Trophoblast cell (in vitro differentiated cells and primary cell): ENCODE data around the gene FOXRED1.

ENCODE experiments used
- DNase-seq, 2 donors: peaks; one replicate each; pipeline ENCODE4 v3.0.0-alpha.2; 2016
- H2AFZ ChIP-seq: 2 replicates; pipeline ENCODE4 v1.6.1; 2013; ENCODE audit warnings: low read length, moderate library complexity, mild to moderate bottlenecking; ENCODE audit not compliant: insufficient read depth, poor library complexity
- H2AK5ac ChIP-seq: 2 replicates; pipeline ENCODE4 v1.6.1; 2013; ENCODE audit warnings: mild to moderate bottlenecking, low read length
- H2BK120ac ChIP-seq: 2 replicates; pipeline ENCODE4 v1.6.1; 2013; ENCODE audit warnings: low read length, mild to moderate bottlenecking, moderate library complexity; ENCODE audit not compliant: insufficient read depth, poor library complexity
- H2BK12ac ChIP-seq: 2 replicates; pipeline ENCODE4 v1.6.1; 2013; ENCODE audit warnings: mild to moderate bottlenecking, low read length, moderate library complexity
- H2BK5ac ChIP-seq: 2 replicates; pipeline ENCODE4 v1.6.1; 2013; ENCODE audit warnings: low read length, low read depth, moderate library complexity, mild to moderate bottlenecking; ENCODE audit not compliant: poor library complexity
- H3K14ac ChIP-seq: 2 replicates; pipeline ENCODE4 v1.6.1; 2013; ENCODE audit warnings: mild to moderate bottlenecking, low read length
- H3K18ac ChIP-seq: 2 replicates; pipeline ENCODE4 v1.6.1; 2013; ENCODE audit warnings: mild to moderate bottlenecking, low read length
- H3K23ac ChIP-seq: 2 replicates; pipeline ENCODE4 v1.6.1; 2013; ENCODE audit warnings: low read length
- H3K27ac ChIP-seq: 2 replicates; pipeline ENCODE4 v1.5.1; 2013; ENCODE audit warnings: low read depth, mild to moderate bottlenecking, inconsistent platforms, low read length, moderate library complexity
- H3K27me3 ChIP-seq: 2 replicates; pipeline ENCODE4 v1.6.1; 2013; ENCODE audit warnings: inconsistent platforms, mild to moderate bottlenecking, low read length, moderate library complexity; ENCODE audit not compliant: insufficient read depth
- H3K36me3 ChIP-seq, 2 experiments: 1 replicate in 1 of 2; 2 replicates in 1 of 2; pipeline ENCODE4 v1.6.1; 2013; ENCODE audit warnings: low read length in 2 of 2, mild to moderate bottlenecking in 2 of 2, moderate library complexity in 1 of 2; ENCODE audit not compliant: insufficient read depth in 2 of 2, control insufficient read depth in 1 of 2
- H3K4ac ChIP-seq: 2 replicates; pipeline ENCODE4 v1.6.1; 2013; ENCODE audit warnings: low read depth, mild to moderate bottlenecking, low read length, moderate library complexity
- H3K4me1 ChIP-seq, 2 experiments: 1 replicate in 1 of 2; 2 replicates in 1 of 2; pipeline ENCODE4 v1.6.1; 2013; ENCODE audit warnings: low read length in 2 of 2, mild to moderate bottlenecking in 2 of 2, moderate library complexity in 1 of 2; ENCODE audit not compliant: insufficient read depth in 2 of 2, control insufficient read depth in 1 of 2
- H3K4me2 ChIP-seq: 2 replicates; pipeline ENCODE4 v1.6.1; 2013; ENCODE audit warnings: inconsistent platforms, mild to moderate bottlenecking, low read length, moderate library complexity
- H3K4me3 ChIP-seq: 2 replicates; pipeline ENCODE4 v1.5.1; 2013; ENCODE audit warnings: mild to moderate bottlenecking, low read depth, low read length, inconsistent platforms
- H3K79me1 ChIP-seq: one replicate; pipeline ENCODE4 v1.6.1; 2013; ENCODE audit warnings: low read length
- H3K79me2 ChIP-seq: 2 replicates; pipeline ENCODE4 v1.6.1; 2013; ENCODE audit warnings: low read length, mild to moderate bottlenecking; ENCODE audit not compliant: control insufficient read depth, insufficient read depth, poor library complexity
- H3K9ac ChIP-seq: 2 replicates; pipeline ENCODE4 v1.6.1; 2013; ENCODE audit warnings: mild to moderate bottlenecking, low read length
- H3K9me3 ChIP-seq: 2 replicates; pipeline ENCODE4 v1.6.1; 2013; ENCODE audit warnings: low read depth, mild to moderate bottlenecking, control low read depth, inconsistent platforms, low read length; ENCODE audit not compliant: insufficient read depth
- H4K12ac ChIP-seq: 2 replicates; pipeline ENCODE4 v1.6.1; 2013; ENCODE audit warnings: low read depth, mild to moderate bottlenecking, low read length, moderate library complexity
- H4K8ac ChIP-seq: 2 replicates; pipeline ENCODE4 v1.6.1; 2013; ENCODE audit warnings: low read depth, mild to moderate bottlenecking, low read length, moderate library complexity
- H4K91ac ChIP-seq: one replicate; pipeline ENCODE4 v1.6.1; 2013; ENCODE audit warnings: low read depth, mild to moderate bottlenecking, low read length, moderate library complexity
- WGBS: extraction: QIAGEN DNeasy Blood & Tissue Kit; methylation state at CpG from one replicate; pipeline ENCODE4 v1.1.7; 2013; ENCODE audit warnings: missing lambda C conversion rate; ENCODE audit not compliant: insufficient read length, insufficient coverage; ENCODE audit errors: extremely low coverage; 5-methylcytosine and 5-hydroxymethylcytosine counted together

Gene FOXRED1

GRCh38 chr11:126226334-126227084 is 42.4 kb upstream of the FOXRED1 start:
- peaks cover 2 to 8% of the 10 kb centered on the region in 2 experiments for H3K36me3 ChIP-seq
- no peak overlapping the region for H2BK5ac ChIP-seq
- H2AFZ ChIP-seq, result no peak overlapping the region
- H3K4me1 ChIP-seq, result no peaks in the 10 kb centered on the region
- no peaks in the 10 kb centered on the region for H3K27me3 ChIP-seq
- H2BK12ac ChIP-seq, result no peak overlapping the region
- H4K91ac ChIP-seq, result no peak overlapping the region
- no peaks in the 10 kb centered on the region for H3K79me2 ChIP-seq
- H3K23ac ChIP-seq, result no peak overlapping the region
- H3K4ac ChIP-seq, result peak overlapping the region; percentile 46
- no peak overlapping the region for H2AK5ac ChIP-seq
- no peak overlapping the region for H3K4me3 ChIP-seq
- H3K9me3 ChIP-seq, result no peaks in the 10 kb centered on the region
- no peak overlapping the region for H3K9ac ChIP-seq
- no CpG with 5 or more reads among the region's 15 CpGs for WGBS
- peak in 1 of 2 donors; percentile 9 for DNase-seq
- H3K18ac ChIP-seq, result no peak overlapping the region
- no peaks in the 10 kb centered on the region for H3K79me1 ChIP-seq
- H4K12ac ChIP-seq, result no peak overlapping the region
- H2BK120ac ChIP-seq, result no peak overlapping the region
- H3K27ac ChIP-seq, result no peak overlapping the region
- H4K8ac ChIP-seq, result no peak overlapping the region
- no peak overlapping the region for H3K4me2 ChIP-seq
- no peak overlapping the region for H3K14ac ChIP-seq

GRCh38 chr11:126229858-126230540 is 39.0 kb upstream of the FOXRED1 start:
- no peak overlapping the region for H3K4me2 ChIP-seq
- no CpG with 5 or more reads among the region's 3 CpGs for WGBS

GRCh38 chr11:126231725-126232459 is 37.1 kb upstream of the FOXRED1 start:
- H3K79me1 ChIP-seq, result no peaks in the 10 kb centered on the region
- H3K27me3 ChIP-seq, result no peaks in the 10 kb centered on the region
- no peak overlapping the region for H3K9ac ChIP-seq
- no peaks in the 10 kb centered on the region for H3K4me1 ChIP-seq
- no peak overlapping the region for H3K4me3 ChIP-seq
- H3K4ac ChIP-seq, result no peak overlapping the region
- H2BK12ac ChIP-seq, result no peak overlapping the region
- no peak overlapping the region for H2BK120ac ChIP-seq
- H3K23ac ChIP-seq, result no peak overlapping the region
- H4K12ac ChIP-seq, result no peak overlapping the region
- H3K36me3 ChIP-seq, result peaks cover 5 to 8% of the 10 kb centered on the region in 2 experiments
- H3K18ac ChIP-seq, result no peak overlapping the region
- H2AK5ac ChIP-seq, result no peak overlapping the region
- no peak for DNase-seq
- H4K8ac ChIP-seq, result no peak overlapping the region
- no peak overlapping the region for H3K14ac ChIP-seq
- H4K91ac ChIP-seq, result no peak overlapping the region
- no peak overlapping the region for H2BK5ac ChIP-seq
- H3K79me2 ChIP-seq, result no peaks in the 10 kb centered on the region
- H3K27ac ChIP-seq, result no peak overlapping the region
- no peaks in the 10 kb centered on the region for H3K9me3 ChIP-seq
- H2AFZ ChIP-seq, result no peak overlapping the region
- H3K4me2 ChIP-seq, result no peak overlapping the region
- WGBS, result no CpG with 5 or more reads among the region's 6 CpGs

More at GRCh38 chr11:126229858-126230540, 39.0 kb upstream of the FOXRED1 start:
- no peaks in the 10 kb centered on the region for H3K79me1 ChIP-seq
- no peak overlapping the region for H2BK120ac ChIP-seq
- no peak overlapping the region for H3K23ac ChIP-seq
- H3K14ac ChIP-seq, result no peak overlapping the region
- no peaks in the 10 kb centered on the region for H3K79me2 ChIP-seq
- H3K27ac ChIP-seq, result no peak overlapping the region
- H3K27me3 ChIP-seq, result no peaks in the 10 kb centered on the region
- DNase-seq, result no peak
- H3K36me3 ChIP-seq, result peaks cover 2 to 8% of the 10 kb centered on the region in 2 experiments
- H3K4ac ChIP-seq, result no peak overlapping the region
- no peaks in the 10 kb centered on the region for H3K9me3 ChIP-seq
- H3K4me1 ChIP-seq, result no peaks in the 10 kb centered on the region
- no peak overlapping the region for H4K12ac ChIP-seq
- no peak overlapping the region for H2AK5ac ChIP-seq
- H4K8ac ChIP-seq, result no peak overlapping the region
- H2BK12ac ChIP-seq, result no peak overlapping the region
- no peak overlapping the region for H2BK5ac ChIP-seq
- no peak overlapping the region for H3K4me3 ChIP-seq
- no peak overlapping the region for H3K18ac ChIP-seq
- no peak overlapping the region for H4K91ac ChIP-seq
- no peak overlapping the region for H2AFZ ChIP-seq
- no peak overlapping the region for H3K9ac ChIP-seq

- Histone ChIP-seq H3K27me3 (no peaks in the 10 kb centered on the region), H3K4ac (no peak overlapping the region), H3K27ac (no peak overlapping the region), H3K4me1 (no peaks in the 10 kb centered on the region), H3K9ac (no peak overlapping the region), H2AK5ac (no peak overlapping the region), H2BK120ac (no peak overlapping the region), H4K8ac (no peak overlapping the region), H3K23ac (no peak overlapping the region), H3K79me1 (no peaks in the 10 kb centered on the region), H4K12ac (no peak overlapping the region), H2BK5ac (no peak overlapping the region), H3K4me3 (no peak overlapping the region), H3K9me3 (no peaks in the 10 kb centered on the region), H3K14ac (no peak overlapping the region), H2AFZ (no peak overlapping the region), H2BK12ac (no peak overlapping the region), H3K79me2 (no peaks in the 10 kb centered on the region), H3K4me2 (no peak overlapping the region), H4K91ac (no peak overlapping the region), H3K36me3 (peaks cover 5% of the 10 kb centered on the region in 2 experiments), H3K18ac (no peak overlapping the region)
- no peak for DNase-seq
- WGBS, result no CpG with 5 or more reads among the region's 3 CpGs
These were observed 36.3 kb upstream of the FOXRED1 start for GRCh38 chr11:126232683-126233082.
